ENCODE data around the gene FGD2.
"Not testable (repeated sequence)": the region's sequence is repeated elsewhere in the genome, so short reads cannot be mapped to it uniquely, and the experiment has no call there.

The FGD2 gene

DNA sequence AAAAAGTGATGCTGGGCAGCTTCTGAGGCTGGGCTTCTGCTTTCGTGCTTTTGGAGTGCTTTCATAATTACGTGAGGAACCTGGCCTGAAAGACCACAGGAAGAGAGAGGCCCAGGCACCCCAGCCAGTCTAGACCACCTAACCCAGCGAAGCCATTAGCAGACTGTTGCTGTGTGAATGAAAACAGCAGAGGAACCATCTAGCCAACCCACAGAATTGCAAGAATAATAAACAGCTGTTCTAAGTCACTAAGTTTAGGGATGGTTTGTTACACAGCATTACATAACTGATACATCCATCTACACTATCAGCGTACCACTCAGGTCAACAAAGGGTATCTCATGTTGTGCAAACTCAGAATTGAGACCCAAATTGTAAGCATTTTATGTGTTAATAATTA lies 34.5 kb downstream of the FGD2 start:
- DNase-seq (ENCODE audit: low read depth): no peak

DNA sequence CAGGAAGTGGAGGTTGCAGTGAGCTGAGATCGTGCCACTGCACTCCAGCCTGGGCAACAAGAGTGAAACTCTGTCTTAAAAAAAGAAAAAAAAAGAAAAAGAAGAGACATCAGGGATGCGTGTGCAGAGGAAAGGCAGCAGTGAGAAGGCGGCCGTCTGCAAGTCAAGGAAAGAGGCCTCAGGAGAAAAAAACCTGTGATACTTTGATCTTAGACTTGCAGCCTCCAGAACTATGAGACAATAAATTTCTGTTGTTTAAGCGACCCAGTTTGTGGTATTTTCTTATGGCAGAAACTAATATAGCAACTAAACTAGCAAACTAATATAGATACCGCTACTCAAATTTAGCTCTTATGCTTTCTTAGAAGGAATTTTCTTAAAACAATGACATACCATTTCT lies 36.1 kb downstream of the FGD2 start:
- no peak for DNase-seq (ENCODE audit: low read depth)

DNA sequence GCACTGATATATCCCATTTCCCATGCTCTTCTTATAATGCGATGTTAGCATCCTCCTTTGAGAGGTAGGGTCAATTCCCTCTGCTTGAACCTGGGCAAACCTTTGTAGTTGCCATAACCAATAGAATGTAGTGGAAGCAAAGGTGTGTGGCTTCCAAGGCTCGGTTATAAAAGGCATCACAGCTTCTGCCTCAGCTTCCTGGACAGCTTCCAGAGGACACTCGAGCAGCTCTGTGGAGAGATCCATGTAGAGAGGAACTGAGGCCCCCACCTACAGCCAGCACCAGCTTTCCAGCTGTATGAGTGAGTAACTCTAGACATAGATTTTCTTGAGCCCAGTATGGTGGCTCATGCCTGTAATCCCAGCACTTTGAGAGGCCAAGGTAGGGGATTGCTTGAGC lies 36.7 kb downstream of the FGD2 start:
- DNase-seq (ENCODE audit: low read depth): no peak

DNA sequence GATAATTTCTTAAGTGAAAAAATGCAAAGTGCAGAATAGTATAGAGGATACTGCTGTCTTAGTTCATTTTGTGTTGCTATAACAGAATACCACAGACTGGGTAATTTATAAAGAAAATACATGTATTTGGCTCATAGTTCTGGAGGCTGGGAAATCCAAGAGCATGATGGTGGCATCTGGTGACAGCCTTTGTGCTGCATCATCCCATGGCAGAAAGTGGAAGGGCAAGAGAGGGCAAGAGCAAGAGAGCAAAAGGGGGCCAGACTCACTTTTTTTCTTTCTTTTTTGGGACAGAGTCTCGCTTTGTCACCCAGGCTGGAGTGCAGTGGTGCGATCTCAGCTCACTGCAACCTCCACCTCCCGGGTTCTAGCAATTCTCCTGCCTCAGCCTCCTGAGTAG lies 37.6 kb downstream of the FGD2 start:
- DNase-seq (ENCODE audit: low read depth): not testable (repeated sequence)

DNA sequence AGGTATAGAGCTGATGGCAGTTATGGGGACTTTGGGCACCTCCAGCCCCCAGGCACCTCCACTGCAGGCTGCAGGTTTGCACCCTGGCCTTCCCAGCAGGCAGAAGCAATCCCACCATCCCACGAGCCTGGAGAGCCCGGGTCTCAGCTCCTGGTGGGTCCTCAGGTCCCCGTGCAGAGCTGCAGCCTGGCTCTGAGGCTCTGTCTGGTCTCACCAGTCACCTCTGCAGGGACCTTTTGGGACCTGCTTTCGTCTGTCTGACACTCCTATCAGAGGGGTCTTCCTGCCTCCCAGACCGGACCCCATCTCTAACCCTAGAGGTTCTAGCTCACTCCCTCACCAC lies 41.9 kb downstream of the FGD2 start:
- no peak for DNase-seq (ENCODE audit: low read depth)

DNA sequence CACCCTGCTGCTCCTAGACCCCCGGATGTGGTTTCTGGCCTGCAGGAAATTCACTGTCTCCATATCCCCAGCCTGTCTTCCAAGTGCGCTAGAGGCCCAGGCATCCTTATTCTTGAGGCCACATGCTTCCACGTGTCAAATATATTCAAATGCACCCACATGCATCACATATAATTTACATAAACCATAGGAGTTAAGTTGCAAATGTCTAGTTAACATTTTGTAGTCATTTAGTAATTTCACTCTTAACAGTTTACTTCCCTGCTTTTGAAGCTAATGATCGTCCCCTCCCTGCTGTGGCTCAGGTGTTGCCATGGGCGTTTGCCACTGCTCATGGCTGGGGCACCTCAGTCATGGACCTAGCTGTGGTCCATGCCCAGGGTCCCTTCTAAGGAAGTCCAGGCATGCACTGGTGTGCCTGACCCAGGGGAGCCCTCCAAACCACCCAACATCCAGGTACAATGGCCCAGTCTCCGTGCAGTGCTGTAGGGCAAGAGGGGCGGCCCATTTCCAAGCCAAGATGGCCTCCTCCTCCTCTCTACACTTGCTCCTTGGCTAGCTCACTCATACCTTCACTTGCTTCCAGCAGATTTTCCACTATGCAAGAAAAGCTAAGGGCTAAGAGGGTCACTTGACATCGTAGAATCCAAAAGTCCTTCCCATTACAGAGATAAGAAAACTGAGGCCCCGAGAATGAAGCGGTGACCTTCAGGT lies 42.4 kb downstream of the FGD2 start:
- no peak for DNase-seq (ENCODE audit: low read depth)

DNA sequence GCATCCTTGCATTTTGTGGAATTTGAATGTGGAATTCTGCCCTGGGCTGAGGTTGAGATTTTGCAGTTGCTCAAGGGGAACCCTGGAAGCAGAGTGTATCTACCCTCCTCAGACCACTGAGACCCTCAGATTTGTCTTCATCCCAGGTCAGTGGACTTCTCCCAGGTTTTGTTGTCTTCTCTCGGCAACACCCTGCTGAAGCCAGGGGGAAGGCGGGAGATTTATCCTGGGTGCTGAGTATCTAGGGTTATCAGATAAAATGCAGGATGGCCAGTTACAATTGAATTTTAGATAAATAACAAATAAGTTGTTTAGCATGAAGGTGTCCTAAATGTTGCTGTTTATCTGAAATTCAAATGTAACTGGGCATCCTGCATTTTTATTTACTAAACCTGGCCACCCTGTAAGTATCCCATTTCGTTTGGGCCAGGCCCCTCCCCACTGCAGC lies 43.0 kb downstream of the FGD2 start:
- no peak for DNase-seq (ENCODE audit: low read depth)

DNA sequence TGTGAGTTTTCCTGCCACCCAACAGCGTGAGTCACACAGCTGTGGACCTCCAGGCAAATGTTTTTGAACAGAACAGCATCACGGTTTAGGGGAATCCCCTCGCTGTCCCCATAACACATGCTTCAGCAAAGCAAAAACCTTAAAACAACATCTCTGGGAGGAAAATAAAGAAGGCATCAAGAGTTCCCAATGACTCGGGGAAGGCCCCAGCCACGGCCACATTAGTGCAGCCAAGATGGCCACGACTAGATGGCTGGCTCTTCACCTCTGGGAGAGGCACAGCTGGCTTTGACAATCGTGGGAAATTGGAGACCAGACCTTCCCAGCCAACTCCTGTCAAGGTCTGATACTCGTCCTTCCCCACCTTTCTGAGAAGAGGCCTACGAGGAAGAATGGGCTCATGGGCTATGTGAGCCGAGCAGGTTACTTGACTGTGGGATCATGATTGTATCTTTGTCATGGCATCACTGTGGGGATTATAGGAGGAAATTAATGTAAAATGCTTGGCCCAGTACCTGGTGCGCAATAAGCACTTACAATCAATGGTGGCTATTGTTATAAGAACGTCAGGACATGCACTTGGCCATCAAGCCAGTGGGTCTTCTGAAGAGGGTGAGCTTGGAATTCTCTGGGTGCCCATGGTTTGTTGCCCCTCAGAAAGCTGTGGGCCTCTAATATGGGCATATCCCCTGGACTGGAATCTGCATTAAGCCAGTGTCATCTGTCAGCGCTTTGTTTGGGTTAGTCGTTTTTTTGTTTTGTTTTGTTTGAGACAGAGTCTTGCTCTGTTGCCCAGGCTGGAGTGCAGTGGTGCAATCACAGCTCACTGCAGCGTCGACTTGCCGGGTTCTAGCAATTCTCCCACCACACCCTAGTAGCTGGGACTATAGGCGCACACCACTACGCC lies 43.6 kb downstream of the FGD2 start:
- peak; percentile 47 for DNase-seq (ENCODE audit: low read depth)

DNA sequence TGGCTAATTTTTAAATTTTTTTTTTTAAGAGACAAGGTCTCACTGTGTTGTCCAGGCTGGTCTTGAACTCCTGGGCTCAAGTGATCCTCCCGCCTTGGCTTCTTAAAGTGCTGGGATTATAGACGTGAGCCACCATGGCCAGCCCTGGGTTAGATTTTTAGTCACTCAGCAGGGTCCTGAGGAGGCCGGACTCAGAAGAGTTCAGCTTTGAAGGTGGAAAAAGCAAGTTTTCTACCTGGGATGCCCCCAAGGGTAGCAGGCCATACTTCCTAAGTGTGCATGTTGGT lies 44.2 kb downstream of the FGD2 start:
- no peak for DNase-seq (ENCODE audit: low read depth)

DNA sequence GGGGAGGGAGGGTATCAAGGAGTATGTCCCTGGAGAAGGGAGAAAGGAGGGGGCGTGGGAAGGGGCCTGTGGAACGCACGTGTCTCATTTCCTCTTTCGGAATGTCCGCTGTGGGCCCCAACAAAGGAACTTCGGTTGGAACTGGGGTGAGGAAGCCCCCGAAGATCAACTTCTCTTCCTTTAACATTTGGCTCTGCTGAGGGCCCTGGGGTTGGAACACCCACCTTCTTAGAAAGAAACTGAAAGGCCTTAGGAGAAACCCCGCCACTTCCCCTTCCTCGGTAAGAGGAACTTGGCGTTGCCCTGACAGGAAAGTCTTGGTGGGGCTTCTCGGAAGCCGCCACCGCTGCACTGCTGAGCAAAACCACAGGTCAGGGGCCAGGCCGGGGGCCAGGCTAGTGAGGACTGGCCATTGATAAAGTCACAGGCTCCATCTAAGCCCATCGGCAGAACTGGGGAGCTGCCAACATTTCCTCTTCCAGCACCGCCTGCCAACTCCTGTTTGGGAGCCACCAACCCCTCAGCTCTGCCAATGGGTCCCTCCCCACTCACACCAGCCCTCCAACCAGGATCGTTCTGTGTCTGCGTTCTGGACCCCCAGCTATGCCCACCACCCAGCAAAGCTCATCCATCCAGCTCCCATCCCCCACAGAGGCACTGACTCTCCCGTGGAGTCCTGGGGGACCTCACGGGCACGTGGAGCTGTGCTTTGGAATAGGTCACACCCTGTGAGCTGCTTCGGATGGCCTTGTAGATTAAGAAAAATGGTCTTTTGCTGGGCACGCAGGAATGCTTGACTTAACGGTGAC lies 44.8 kb downstream of the FGD2 start:
- no peak for DNase-seq (ENCODE audit: low read depth)

DNA sequence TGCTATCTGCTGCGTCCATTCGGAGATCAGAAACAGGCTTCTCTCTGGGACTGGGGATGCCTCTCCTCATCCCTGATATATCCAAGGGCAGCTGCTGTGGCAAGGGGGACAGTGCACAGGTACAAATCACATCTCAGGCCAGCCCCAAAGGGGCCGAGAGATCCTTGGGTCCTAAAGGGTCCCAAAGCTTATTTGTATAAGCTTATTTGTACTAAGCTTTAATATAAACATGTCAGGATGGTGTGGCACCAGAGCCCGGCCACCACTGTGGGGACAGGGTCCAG lies 45.3 kb downstream of the FGD2 start:
- no peak for DNase-seq (ENCODE audit: low read depth)

DNA sequence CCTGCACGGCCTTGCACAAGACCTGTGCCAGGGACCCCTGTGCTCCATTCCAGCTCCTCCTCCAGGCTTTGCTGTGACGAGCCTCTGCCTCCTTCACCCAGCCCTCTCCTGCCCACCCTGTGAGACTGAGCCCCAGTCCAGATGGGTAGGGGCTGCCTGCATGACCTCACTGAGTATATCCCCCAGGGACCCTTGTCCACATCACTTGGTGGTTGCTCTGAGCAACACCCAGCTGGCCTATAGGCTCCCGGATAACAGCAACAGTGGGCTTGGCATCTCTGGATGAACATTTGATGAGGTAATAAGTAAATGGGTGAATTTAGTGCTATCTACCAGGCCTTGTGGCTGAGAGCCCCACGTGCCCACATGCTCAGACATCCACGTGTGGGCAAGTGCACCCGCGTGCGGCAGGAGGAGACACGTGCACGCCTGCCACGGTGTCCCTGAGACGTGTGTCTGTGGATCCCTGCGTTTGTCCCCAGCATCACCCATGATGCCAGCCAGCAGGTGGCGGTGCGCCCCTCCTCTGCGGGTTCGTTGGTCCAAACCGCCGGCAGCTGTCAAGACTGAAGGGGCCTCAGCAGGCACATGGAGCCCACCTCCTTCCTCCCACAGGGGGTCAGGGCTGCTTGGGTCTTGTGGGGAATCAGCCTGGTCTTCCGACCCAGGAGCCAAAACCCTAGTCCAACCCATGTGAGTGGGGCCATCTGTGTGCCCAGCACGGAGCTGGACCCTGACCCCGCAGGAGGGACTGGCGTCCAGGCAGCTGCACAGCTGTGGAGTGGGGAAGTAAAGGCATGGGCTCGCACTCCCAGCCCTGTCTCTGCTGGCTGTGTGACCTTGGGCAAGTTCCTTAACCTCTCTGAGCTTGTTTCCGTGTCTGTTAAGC lies 45.9 kb downstream of the FGD2 start:
- peak; percentile 81 for DNase-seq (ENCODE audit: low read depth)

DNA sequence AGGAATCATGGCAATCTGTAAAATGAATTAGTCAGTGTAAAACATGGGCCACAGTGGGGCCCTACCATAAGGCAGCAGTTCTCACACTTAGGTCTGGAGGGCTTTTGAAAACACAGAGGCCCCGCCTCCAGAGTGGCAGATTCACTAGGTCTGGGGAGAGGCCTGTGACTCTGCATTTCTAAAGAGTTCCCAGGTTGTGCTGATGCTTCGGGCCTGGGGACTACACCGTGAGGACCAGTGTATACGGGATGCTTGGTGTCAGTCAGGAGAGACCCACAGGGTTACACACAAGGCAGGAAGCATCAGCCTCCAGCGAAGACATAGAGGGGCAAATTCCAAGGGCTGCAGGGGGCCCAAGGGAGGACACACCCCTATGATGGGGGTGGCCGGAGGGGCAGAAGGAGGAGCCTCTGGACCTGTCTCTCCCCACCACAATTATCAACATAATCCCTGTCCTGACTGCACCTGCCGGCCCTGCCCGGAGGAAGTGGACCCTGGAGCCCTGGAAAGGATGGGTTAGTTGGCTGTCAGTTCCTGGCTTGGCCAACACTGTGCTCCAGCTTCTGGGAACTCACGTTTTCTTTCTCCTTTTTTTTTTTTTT lies 46.7 kb downstream of the FGD2 start:
- no peak for DNase-seq (ENCODE audit: low read depth)

DNA sequence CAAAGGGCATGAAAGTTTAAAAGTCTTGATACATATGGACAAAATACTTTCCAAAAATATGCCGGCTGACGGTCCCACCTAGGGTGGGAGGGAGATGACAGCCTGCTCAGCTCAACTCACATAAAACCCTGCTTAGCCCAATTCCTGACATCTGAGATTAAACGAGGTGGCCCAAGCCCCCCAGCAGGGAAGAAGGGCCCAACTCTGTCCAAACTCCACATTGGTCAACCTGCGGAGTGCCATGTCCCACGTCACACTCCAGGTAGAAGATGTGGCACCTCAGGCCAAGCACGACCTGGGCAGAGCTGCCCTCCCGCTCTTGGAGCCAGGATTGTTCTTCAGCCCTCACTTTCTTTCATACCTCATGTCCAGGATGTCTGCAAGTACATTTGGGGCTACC lies 48.2 kb downstream of the FGD2 start:
- DNase-seq (ENCODE audit: low read depth): no peak

DNA sequence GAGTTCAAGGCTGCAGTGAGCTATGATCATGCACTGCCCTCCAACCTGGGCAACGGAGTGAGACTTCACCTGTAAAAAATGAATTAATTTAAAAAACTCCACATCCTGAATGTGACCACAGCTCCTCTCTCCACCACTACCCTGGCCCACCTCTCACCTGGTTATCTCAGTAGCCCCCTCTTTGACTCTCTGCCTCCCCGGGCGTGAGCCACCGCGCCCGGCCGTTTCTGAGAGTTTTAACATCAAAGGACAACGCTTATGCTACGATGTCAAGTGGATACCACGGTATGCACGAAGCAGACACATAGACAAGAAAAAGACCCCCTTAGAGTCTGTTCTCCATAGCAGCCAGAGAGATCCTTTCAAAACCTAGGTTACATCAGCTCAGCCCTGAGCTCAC lies 48.7 kb downstream of the FGD2 start:
- no peak for DNase-seq (ENCODE audit: low read depth)

DNA sequence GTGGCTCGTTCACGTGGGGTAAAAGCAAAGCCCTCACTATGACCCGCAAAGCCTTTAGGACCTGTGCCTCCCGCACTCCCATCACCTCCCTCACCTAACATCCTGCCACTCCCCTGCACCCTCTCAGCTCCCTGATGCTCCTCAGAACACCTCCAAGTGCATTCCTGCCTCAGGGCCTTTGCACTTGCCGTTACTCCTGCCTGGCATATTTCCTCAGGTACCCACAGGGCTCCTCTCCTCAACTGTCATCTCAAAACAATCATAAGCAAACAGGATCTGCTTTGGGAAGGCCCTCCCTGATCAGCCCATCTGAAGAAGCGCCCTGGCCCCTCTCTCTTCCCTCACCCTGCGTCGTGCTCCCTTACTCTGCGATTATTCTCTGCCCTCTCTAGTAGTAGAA lies 49.1 kb downstream of the FGD2 start:
- no peak for DNase-seq (ENCODE audit: low read depth)

DNA sequence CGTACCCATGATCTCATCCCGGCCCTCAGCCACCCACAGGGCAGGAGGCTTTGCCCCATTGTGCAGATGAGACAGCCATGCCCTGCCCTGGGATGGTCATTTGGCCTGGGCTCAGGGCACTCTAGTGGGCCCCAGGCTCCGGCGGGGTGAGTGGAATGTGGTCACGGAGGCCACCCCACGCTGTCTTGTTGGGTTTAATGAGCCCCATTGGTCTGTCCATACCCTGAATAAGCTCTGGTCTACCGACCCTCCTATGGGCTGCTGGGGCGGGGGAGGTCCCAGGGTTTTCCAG lies 50.6 kb downstream of the FGD2 start:
- DNase-seq (ENCODE audit: low read depth): no peak

DNA sequence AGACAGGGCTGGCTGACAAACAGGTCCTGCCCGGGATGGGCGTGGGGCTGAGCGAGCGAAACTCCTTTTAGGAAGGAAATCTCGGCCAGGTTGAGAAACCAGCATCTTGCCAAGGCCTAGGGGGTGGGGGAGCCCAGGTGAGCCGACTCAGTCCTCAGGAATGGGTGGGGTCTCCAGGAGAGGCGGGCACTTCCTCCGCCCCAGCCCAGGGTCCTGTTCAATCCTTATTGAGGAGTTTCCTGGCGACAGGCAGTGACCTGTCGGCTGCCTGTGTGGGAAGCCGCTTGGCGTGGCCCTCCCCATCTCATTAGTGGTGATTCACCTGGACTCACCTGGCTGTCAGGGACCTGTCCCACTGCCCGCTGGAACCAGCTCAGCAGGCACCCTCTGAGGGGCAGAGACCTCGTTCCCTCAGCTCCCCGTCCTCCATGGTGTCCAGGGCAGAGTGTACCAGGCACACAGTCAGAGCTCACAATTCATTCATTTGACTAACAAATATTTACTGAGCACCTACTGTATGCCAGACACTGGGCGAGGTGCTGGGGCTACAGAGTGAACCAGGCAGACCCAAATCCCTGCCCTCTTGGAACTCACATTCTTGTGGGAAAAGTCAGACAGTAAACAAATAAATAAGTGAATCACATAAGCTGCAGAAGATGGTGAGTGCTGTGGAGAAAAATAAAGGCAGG lies 51.1 kb downstream of the FGD2 start:
- DNase-seq (ENCODE audit: low read depth): no peak

DNA sequence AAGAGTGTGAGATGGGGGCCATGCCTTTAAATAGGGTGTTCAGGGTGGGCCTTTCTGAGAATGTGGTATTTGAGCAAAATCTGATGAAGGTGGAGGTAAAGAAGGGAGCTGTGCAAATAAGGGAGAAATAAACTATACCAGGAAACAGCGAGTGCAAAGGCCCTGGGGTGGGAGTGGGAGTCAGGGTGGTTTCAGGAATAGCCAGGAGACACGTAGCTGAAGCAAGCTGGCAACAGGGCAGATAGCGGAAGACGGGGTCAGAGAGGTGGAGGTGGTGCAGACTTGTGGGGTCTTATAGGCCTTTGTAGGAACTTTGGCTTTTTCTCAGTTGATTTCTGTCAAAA lies 51.6 kb downstream of the FGD2 start:
- no peak for DNase-seq (ENCODE audit: low read depth)

DNA sequence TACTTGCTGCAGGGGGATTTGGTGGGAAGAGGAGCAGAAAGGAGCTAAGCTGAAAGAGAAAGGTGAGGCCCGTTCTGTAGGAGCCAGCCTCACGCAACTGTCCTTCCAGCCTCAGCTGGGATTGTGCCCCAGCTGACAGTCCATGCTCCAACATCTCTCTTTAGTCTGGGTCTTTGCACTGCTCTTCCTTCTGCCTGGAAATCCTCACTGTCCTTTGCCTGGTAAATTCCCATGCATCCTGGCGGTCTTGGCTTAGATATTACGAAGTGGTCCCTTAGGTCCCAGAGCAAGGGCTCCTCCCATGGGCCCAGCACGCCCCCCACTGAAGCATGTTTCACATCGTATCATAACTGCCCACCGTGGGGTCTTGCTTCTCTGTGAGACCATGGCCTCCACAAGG lies 52.2 kb downstream of the FGD2 start:
- DNase-seq (ENCODE audit: low read depth): no peak

DNA sequence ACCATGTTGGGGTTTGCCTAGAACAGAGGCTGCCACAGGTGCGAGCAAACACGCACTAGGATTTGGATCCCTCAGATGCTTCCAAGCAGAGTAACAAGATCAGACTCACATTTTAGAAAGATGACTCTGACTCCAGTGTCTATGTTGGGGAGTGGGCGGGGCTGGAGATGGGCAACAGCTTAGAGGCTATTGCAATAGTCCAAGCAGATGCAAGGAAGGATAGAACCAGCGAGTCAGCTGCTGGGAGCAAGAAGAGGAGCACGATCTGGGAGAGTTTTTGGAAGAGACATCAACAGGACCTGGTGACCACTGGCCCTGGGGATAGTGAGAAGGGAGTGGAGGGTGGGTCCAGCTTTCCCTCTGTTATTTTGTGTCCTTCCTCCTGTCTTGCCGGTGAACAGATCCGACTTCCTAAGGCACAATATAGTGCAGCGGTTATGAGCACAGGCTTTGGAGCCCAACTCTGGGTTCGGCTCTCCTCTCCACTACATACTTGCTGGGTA lies 52.7 kb downstream of the FGD2 start:
- DNase-seq (ENCODE audit: low read depth): no peak
